A204.1 (cell line): ENCODE measurements around the gene FUBP1.
"Not testable (repeated sequence)": the region's sequence is repeated elsewhere in the genome, so short reads cannot be mapped to it uniquely, and the experiment has no call there.

Source experiments
- FAIRE-seq: peaks from 2 replicates; lab custom pipeline; 2012; peaks lifted over from hg19 to GRCh38; lab: Jason Lieb, UNC

FUBP1 gene

GRCh38 chr1:77945345-77945744 is 33.5 kb downstream of the FUBP1 start:
- no peak for FAIRE-seq

- no peak for FAIRE-seq
Measured at GRCh38 chr1:77942400-77943140, 36.3 kb downstream of the FUBP1 start.

- no peak for FAIRE-seq
Measured at GRCh38 chr1:77940921-77941570, 37.8 kb downstream of the FUBP1 start.

- no peak for FAIRE-seq
Measured at GRCh38 chr1:77938651-77939050, 40.2 kb downstream of the FUBP1 start.

GRCh38 chr1:77929806-77930205 is 49.1 kb downstream of the FUBP1 start:
- FAIRE-seq, result no peak

- no peak for FAIRE-seq
Measured at GRCh38 chr1:77927414-77927813, 51.5 kb downstream of the FUBP1 start.

- FAIRE-seq, result no peak
Measured at GRCh38 chr1:77926561-77927357, 52.1 kb downstream of the FUBP1 start.

- no peak for FAIRE-seq
Measured at GRCh38 chr1:77925956-77926355, 52.9 kb downstream of the FUBP1 start.

- FAIRE-seq, result peak; percentile 76
Measured at GRCh38 chr1:77925518-77925917, 53.4 kb downstream of the FUBP1 start.

- FAIRE-seq, result not testable (repeated sequence)
Measured at GRCh38 chr1:77918918-77919317, 60.0 kb downstream of the FUBP1 start.

- FAIRE-seq, result no peak
Measured at GRCh38 chr1:77910116-77910515, 68.8 kb downstream of the FUBP1 start.

- FAIRE-seq, result no peak
Measured at GRCh38 chr1:77906624-77907023, 72.2 kb downstream of the FUBP1 start.

GRCh38 chr1:77906019-77906545 is 72.8 kb downstream of the FUBP1 start:
- no peak for FAIRE-seq

- no peak for FAIRE-seq
Measured at GRCh38 chr1:77905603-77906002, 73.3 kb downstream of the FUBP1 start.

- peak; percentile 85 for FAIRE-seq
Measured at GRCh38 chr1:77900687-77901293, 78.1 kb downstream of the FUBP1 start.

- FAIRE-seq, result no peak
Measured at GRCh38 chr1:77899647-77900320, 79.1 kb downstream of the FUBP1 start.
